GM18508 (cell line): Measurements from ENCODE around the gene MPC1.
A peak's percentile ranks its signal among the peaks of the same experiment; 100 is the strongest.
"Not testable (repeated sequence)": the region's sequence is repeated elsewhere in the genome, so short reads cannot be mapped to it uniquely, and the experiment has no call there.

Experiments
- ATAC-seq: cut with Tn5 transposase; IDR thresholded peaks from one replicate; pipeline ENCODE4 v1.9.1; 2021; ENCODE audit warnings: moderate number of reproducible peaks; ENCODE audit not compliant: insufficient read depth, unreplicated experiment

The MPC1 gene

GRCh38 chr6:166351715-166352285 lies 30.9 kb downstream of the MPC1 start:
- peak; percentile 99 for ATAC-seq

- ATAC-seq = no peak
Measured at GRCh38 chr6:166348305-166348949, 34.3 kb downstream of the MPC1 start.

- ATAC-seq = no peak
Measured at GRCh38 chr6:166346965-166347364, 35.8 kb downstream of the MPC1 start.

- ATAC-seq = no peak
Measured at GRCh38 chr6:166346449-166346848, 36.3 kb downstream of the MPC1 start.

- not testable (repeated sequence) for ATAC-seq
Measured at GRCh38 chr6:166345672-166346071, 37.1 kb downstream of the MPC1 start.

GRCh38 chr6:166344921-166345320 lies 37.8 kb downstream of the MPC1 start:
- ATAC-seq = not testable (repeated sequence)

- ATAC-seq = no peak
Measured at GRCh38 chr6:166344240-166344639, 38.5 kb downstream of the MPC1 start.

- peak; percentile 12 for ATAC-seq
Measured at GRCh38 chr6:166343150-166343487, 39.6 kb downstream of the MPC1 start.

- ATAC-seq = peak; percentile 69
Measured at GRCh38 chr6:166342349-166343149, 40.2 kb downstream of the MPC1 start, which contains the start of gene SFT2D1. TSS of gene SFT2D1 (minus strand) at chr6:166342545. CDS start at chr6:166342481, 64 bp downstream.

GRCh38 chr6:166341977-166342348 lies 40.8 kb downstream of the MPC1 start:
- no peak for ATAC-seq

- ATAC-seq = no peak
Measured at GRCh38 chr6:166341464-166341863, 41.3 kb downstream of the MPC1 start.

GRCh38 chr6:166338854-166339253 lies 43.9 kb downstream of the MPC1 start:
- no peak for ATAC-seq

- ATAC-seq = no peak
Measured at GRCh38 chr6:166336847-166337246, 45.9 kb downstream of the MPC1 start.

- no peak for ATAC-seq
Measured at GRCh38 chr6:166335378-166336302, 47.1 kb downstream of the MPC1 start.

GRCh38 chr6:166334878-166335277 lies 47.9 kb downstream of the MPC1 start:
- ATAC-seq = no peak

GRCh38 chr6:166333172-166333995 lies 49.4 kb downstream of the MPC1 start:
- peak; percentile 61 for ATAC-seq

GRCh38 chr6:166331503-166332415 lies 51.0 kb downstream of the MPC1 start:
- ATAC-seq = no peak

GRCh38 chr6:166330612-166331011 lies 52.1 kb downstream of the MPC1 start:
- ATAC-seq = no peak
